Peyer's patch (tissue), 4 donors: ENCODE results near the gene MYL10. TPM values are rescaled to one million over a fixed set of nuclear protein-coding genes. Genes with fewer than 3 reads are reported as not detected.

ENCODE experiments used
- DNase-seq, 3 donors: peaks; one replicate each; pipeline ENCODE4 v3.0.0-alpha.2; 2017 to 2019
- H3K27ac ChIP-seq, 4 donors: fragments of 200-600 bp; sonication (generic); one replicate each; pipeline ENCODE4 v1.5.1; 2016 to 2019
- H3K27me3 ChIP-seq, 2 donors: fragments of 200-600 bp; sonication (generic); one replicate each; pipeline ENCODE4 v1.5.1; 2019
- H3K36me3 ChIP-seq, 3 donors: fragments of 200-600 bp; sonication (generic); one replicate each; pipeline ENCODE4 v1.5.1; 2016 to 2019
- H3K4me1 ChIP-seq, 4 donors: fragments of 200-600 bp; sonication (generic); one replicate each; pipeline ENCODE4 v1.5.1; 2016 to 2019
- H3K4me3 ChIP-seq, 4 donors: fragments of 200-600 bp; sonication (generic); 1 replicate in 3 of 4; 2 replicates in 1 of 4; pipeline ENCODE4 v1.5.1; 2016 to 2019; ENCODE audit warnings: mild to moderate bottlenecking in 1 of 4
- H3K9me3 ChIP-seq, 4 donors: fragments of 200-600 bp; sonication (generic); one replicate each; pipeline ENCODE4 v1.5.1; 2016 to 2019; ENCODE audit warnings: mild to moderate bottlenecking in 1 of 4
- CTCF ChIP-seq, 6 experiments: fragments of 450-650 bp in 4 of 6; fragments of 200-600 bp in 2 of 6; sonication (generic) in 1 of 6; IDR thresholded peaks; one replicate each; pipeline ENCODE4 v1.5.1; 2017 to 2019; ENCODE audit warnings: antibody characterized with exemption in 6 of 6, mild to moderate bottlenecking in 3 of 6, moderate library complexity in 1 of 6
- POLR2A ChIP-seq, 2 donors: fragments of 450-650 bp; IDR thresholded peaks; one replicate each; pipeline ENCODE4 v1.5.1; 2017; ENCODE audit warnings: antibody characterized with exemption in 2 of 2, mild to moderate bottlenecking in 2 of 2, moderate library complexity in 2 of 2
- total RNA-seq, 4 donors: library from RNA; depleted of rRNA; stranded (reverse); fragments of >200 nt; gene quantifications; one replicate each; pipeline ENCODE4 v1.1.0, GENCODE V29; 2016

Gene MYL10
- total RNA-seq, 4 donors from 2014 or later: not detected

DNA sequence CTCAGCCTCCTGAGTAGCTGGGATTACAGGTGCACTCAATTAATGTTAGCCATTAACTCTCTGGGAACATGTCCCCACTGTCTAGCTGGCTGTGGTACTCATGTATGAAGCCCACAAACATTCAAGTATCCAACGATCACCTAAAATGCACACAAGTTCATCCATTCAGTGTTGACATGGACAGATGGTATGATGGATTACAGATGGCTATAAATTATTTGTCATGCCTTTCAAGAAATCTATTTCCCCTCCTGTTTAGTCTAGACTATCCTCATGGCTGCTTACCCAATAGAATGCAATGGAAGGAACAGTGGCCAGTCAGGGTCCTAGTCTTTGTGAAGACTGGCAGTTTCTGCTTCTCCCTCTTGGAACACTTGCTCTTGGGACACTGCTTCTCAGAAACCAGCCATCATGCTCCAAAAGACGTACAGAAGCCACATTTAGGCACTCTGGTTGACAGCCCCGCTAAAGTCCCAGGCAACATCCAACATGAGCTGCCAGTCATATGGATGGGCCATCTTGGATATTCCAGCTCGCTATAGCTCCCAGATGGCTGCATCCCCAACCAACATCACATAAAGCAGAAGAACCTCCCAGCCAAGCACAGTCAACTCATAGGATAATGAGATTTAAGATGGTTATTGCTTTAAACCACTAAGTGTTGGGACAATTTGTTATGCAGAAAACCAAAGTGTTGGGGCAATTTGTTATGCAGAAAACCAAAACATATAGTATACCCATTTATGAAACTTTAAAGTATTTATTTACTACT lies 33.1 kb downstream of the MYL10 start:
- no peaks in the 10 kb centered on the region for H3K9me3 ChIP-seq

GRCh38 chr7:101595246-101595645 lies 33.9 kb downstream of the MYL10 start:
- H3K9me3 ChIP-seq: no peaks in the 10 kb centered on the region
- H3K4me1 ChIP-seq: no peaks in the 10 kb centered on the region
- no peaks in the 10 kb centered on the region for H3K27me3 ChIP-seq
- H3K4me3 ChIP-seq: no peak overlapping the region
- no peaks in the 10 kb centered on the region for H3K36me3 ChIP-seq
- TF ChIP-seq CTCF (IDR thresholded peaks at IDR 0.05): no peak
- TF ChIP-seq POLR2A (IDR thresholded peaks at IDR 0.05): no peak
- H3K27ac ChIP-seq: no peak overlapping the region
- DNase-seq: no peak

More for the DNA sequence above, 33.1 kb downstream of the MYL10 start:
- no peak overlapping the region for H3K27ac ChIP-seq
- TF ChIP-seq POLR2A (IDR thresholded peaks at IDR 0.05) (no peak), CTCF (IDR thresholded peaks at IDR 0.05) (no peak)
- no peak for DNase-seq
- H3K27me3 ChIP-seq: no peaks in the 10 kb centered on the region
- H3K4me1 ChIP-seq: no peaks in the 10 kb centered on the region
- H3K36me3 ChIP-seq: no peaks in the 10 kb centered on the region
- H3K4me3 ChIP-seq: no peak overlapping the region

GRCh38 chr7:101594790-101595189 lies 34.3 kb downstream of the MYL10 start:
- no peaks in the 10 kb centered on the region for H3K36me3 ChIP-seq
- no peak overlapping the region for H3K4me3 ChIP-seq
- no peaks in the 10 kb centered on the region for H3K9me3 ChIP-seq
- DNase-seq: no peak
- no peak overlapping the region for H3K27ac ChIP-seq
- no peaks in the 10 kb centered on the region for H3K27me3 ChIP-seq
- no peaks in the 10 kb centered on the region for H3K4me1 ChIP-seq
- TF ChIP-seq POLR2A (IDR thresholded peaks at IDR 0.05) (no peak), CTCF (IDR thresholded peaks at IDR 0.05) (no peak)

DNA sequence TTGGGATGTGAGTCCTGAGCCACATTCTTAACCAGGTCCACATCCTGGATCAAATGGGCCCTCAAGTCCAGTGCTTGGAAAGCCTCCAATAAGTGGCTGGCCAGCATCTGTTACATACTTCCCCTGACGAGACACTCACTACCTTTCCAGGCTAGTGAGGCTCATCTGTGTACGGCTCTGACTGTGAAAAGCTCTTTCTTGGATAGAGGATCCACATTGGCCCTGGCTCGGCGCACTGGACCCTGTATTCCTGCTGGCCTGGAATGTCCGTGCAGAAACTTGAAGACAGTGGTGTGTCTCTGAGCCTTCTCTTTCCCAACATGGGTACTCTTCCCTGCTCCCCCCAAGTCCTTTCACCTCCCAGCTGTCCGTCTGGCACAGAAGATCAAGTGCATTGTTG lies 35.5 kb downstream of the MYL10 start:
- no peaks in the 10 kb centered on the region for H3K4me1 ChIP-seq
- no peak for TF ChIP-seq POLR2A (IDR thresholded peaks at IDR 0.05)
- no peak for TF ChIP-seq CTCF (IDR thresholded peaks at IDR 0.05)
- no peaks in the 10 kb centered on the region for H3K9me3 ChIP-seq
- H3K4me3 ChIP-seq: no peak overlapping the region
- H3K36me3 ChIP-seq: no peaks in the 10 kb centered on the region
- no peaks in the 10 kb centered on the region for H3K27me3 ChIP-seq
- peak in 1 of 3 donors; percentile 13 for DNase-seq
- H3K27ac ChIP-seq: no peak overlapping the region

DNA sequence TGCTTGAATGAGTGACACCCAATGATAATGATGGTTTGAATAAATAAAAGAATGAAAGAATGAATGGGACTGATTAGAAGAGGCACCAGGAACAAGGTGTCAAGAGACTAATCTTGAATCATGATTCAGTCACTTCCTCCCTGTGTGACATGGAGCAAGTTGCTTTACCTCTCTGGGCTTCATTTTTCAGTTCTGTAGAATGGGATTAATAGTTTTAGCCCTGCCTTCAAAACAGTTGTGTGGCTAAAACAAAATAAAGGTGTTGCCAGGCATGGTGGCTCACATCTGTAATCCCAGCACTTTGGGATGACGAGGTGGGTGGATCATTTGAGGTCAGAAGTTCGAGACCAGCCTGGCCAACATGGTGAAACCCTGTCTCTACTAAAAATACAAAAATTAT lies 37.6 kb downstream of the MYL10 start:
- H3K27ac ChIP-seq: no peak overlapping the region
- no peak overlapping the region for H3K4me3 ChIP-seq
- no peaks in the 10 kb centered on the region for H3K36me3 ChIP-seq
- TF ChIP-seq POLR2A (IDR thresholded peaks at IDR 0.05) (no peak), CTCF (IDR thresholded peaks at IDR 0.05) (no peak)
- no peaks in the 10 kb centered on the region for H3K9me3 ChIP-seq
- peaks cover 0 to 3% (median 0%) of the 10 kb centered on the region in 4 donors for H3K4me1 ChIP-seq
- DNase-seq: no peak
- no peaks in the 10 kb centered on the region for H3K27me3 ChIP-seq
